Activated naive CD4-positive, alpha-beta T cell treated with anti-CD3 and anti-CD28 coated beads, Interleukin-2, amount 50 U/mL, for 24 hours (primary cell): ENCODE measurements around the gene IL1RAPL1.

ENCODE experiments used
- H3K27ac Mint-ChIP-seq: one replicate; pipeline ENCODE4 v1.8.0; 2021; ENCODE audit warnings: mild to moderate bottlenecking, mixed read lengths
- H3K27me3 Mint-ChIP-seq: one replicate; pipeline ENCODE4 v1.8.0; 2021; ENCODE audit warnings: mixed read lengths
- H3K36me3 Mint-ChIP-seq: one replicate; pipeline ENCODE4 v1.8.0; 2021; ENCODE audit warnings: mixed read lengths
- H3K4me1 Mint-ChIP-seq: one replicate; pipeline ENCODE4 v1.8.0; 2021; ENCODE audit warnings: mixed read lengths
- H3K4me3 Mint-ChIP-seq: one replicate; pipeline ENCODE4 v1.8.0; 2021; ENCODE audit warnings: mild to moderate bottlenecking, mixed read lengths
- H3K9me3 Mint-ChIP-seq: one replicate; pipeline ENCODE4 v1.8.0; 2021; ENCODE audit warnings: mixed read lengths

IL1RAPL1 gene

GRCh38 chrX:29461039-29461438 is 873.8 kb downstream of the IL1RAPL1 start:
- Mint-ChIP-seq H3K27ac (no peak overlapping the region), H3K27me3 (no peaks in the 10 kb centered on the region), H3K9me3 (no peaks in the 10 kb centered on the region), H3K4me1 (no peaks in the 10 kb centered on the region), H3K4me3 (no peak overlapping the region), H3K36me3 (no peaks in the 10 kb centered on the region)

DNA sequence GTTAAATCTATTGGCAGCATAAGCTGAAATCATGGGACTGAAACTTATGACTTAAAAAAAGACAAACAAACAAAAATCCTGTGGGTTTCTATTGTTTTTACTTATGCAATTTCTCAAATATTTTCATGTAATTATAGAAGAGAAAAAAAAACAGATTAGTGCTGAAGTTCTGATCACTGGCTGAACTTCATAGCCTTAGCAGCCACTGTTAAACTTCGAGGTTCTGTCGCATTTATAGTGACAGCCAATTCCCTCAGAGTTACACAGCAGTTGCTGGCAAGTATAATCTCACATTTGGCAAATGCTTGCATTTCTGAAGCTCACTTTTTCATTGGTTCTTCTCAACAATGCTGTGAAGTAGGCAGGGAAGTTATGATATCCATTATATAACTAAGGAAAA is 879.2 kb downstream of the IL1RAPL1 start:
- Mint-ChIP-seq H3K4me1 (no peaks in the 10 kb centered on the region), H3K27ac (no peak overlapping the region), H3K27me3 (no peaks in the 10 kb centered on the region), H3K36me3 (no peaks in the 10 kb centered on the region), H3K9me3 (no peaks in the 10 kb centered on the region), H3K4me3 (no peak overlapping the region)

- Mint-ChIP-seq H3K4me3 (no peak overlapping the region), H3K27me3 (no peaks in the 10 kb centered on the region), H3K27ac (no peak overlapping the region), H3K4me1 (no peaks in the 10 kb centered on the region), H3K36me3 (no peaks in the 10 kb centered on the region), H3K9me3 (no peaks in the 10 kb centered on the region)
Observed at GRCh38 chrX:29468911-29469494, 881.8 kb downstream of the IL1RAPL1 start.

DNA sequence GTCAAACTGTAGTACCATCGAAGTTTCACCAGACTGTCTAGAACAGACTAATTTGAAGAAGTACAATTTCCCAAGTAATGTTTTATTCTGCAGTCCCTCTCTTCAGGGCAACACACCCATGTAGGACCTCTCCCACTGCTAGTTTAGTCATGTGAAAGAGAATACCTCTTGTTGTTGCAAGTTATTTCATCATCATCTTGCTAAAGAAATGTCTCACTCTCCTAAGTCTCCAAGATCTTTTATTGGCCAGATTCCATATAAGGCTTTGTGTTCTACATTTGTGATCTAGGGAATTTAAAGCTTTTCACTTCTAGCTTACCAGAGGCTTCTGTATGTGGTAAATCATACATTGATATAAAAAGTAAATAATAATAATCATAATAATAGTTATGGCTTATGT is 882.8 kb downstream of the IL1RAPL1 start:
- Mint-ChIP-seq H3K4me3 (no peak overlapping the region), H3K9me3 (no peaks in the 10 kb centered on the region), H3K4me1 (no peaks in the 10 kb centered on the region), H3K27ac (no peak overlapping the region), H3K27me3 (no peaks in the 10 kb centered on the region), H3K36me3 (no peaks in the 10 kb centered on the region)

DNA sequence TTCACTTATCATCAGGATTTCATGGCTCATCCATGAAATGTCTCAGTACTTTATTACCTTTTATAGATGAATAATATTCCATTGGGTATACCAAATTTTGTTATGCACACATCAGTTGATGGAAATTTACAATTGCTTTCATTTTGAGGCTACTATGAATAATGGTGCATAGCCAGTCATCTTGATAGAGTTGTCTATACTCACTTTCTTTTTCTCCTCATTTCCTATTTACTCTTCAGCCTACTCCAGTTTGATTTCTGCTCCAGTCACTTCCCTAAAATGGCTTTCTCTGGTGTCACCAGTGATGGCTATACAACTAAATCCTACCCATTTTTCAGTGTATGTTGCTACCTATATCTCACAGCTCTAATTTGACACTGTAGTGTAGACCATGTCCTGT is 884.6 kb downstream of the IL1RAPL1 start:
- H3K4me1 Mint-ChIP-seq: no peaks in the 10 kb centered on the region
- H3K27me3 Mint-ChIP-seq: no peaks in the 10 kb centered on the region
- H3K27ac Mint-ChIP-seq: no peak overlapping the region
- no peaks in the 10 kb centered on the region for H3K36me3 Mint-ChIP-seq
- no peaks in the 10 kb centered on the region for H3K9me3 Mint-ChIP-seq
- no peak overlapping the region for H3K4me3 Mint-ChIP-seq

GRCh38 chrX:29477878-29478277 is 890.6 kb downstream of the IL1RAPL1 start:
- H3K27ac Mint-ChIP-seq: no peak overlapping the region
- H3K36me3 Mint-ChIP-seq: no peaks in the 10 kb centered on the region
- no peaks in the 10 kb centered on the region for H3K9me3 Mint-ChIP-seq
- no peaks in the 10 kb centered on the region for H3K4me1 Mint-ChIP-seq
- H3K4me3 Mint-ChIP-seq: no peak overlapping the region
- H3K27me3 Mint-ChIP-seq: no peaks in the 10 kb centered on the region

GRCh38 chrX:29478336-29479069 is 891.3 kb downstream of the IL1RAPL1 start:
- H3K9me3 Mint-ChIP-seq: no peaks in the 10 kb centered on the region
- H3K27ac Mint-ChIP-seq: no peak overlapping the region
- H3K36me3 Mint-ChIP-seq: no peaks in the 10 kb centered on the region
- no peak overlapping the region for H3K4me3 Mint-ChIP-seq
- H3K4me1 Mint-ChIP-seq: no peaks in the 10 kb centered on the region
- no peaks in the 10 kb centered on the region for H3K27me3 Mint-ChIP-seq

GRCh38 chrX:29487214-29487613 is 900.0 kb downstream of the IL1RAPL1 start:
- no peak overlapping the region for H3K4me3 Mint-ChIP-seq
- H3K4me1 Mint-ChIP-seq: no peaks in the 10 kb centered on the region
- H3K27ac Mint-ChIP-seq: no peak overlapping the region
- H3K36me3 Mint-ChIP-seq: no peaks in the 10 kb centered on the region
- no peaks in the 10 kb centered on the region for H3K9me3 Mint-ChIP-seq
- no peaks in the 10 kb centered on the region for H3K27me3 Mint-ChIP-seq

DNA sequence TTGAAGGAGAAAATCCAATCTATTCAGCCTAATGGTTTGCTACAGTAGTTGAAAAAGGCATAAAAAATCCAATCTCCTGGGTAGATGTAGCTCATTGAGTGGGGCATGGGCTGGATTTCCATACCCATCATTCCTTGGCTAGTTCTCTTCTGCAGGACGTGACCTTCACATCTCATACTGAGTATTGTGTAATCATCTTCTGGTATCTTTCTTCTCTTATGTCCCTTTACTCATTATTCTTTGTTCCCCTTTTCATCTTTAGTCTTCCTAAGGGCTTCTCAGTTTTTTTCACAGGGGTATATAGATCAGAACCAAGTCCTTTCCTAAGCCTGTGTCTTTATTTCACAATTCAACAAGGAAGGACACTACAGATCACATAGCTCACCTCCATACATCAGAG is 900.5 kb downstream of the IL1RAPL1 start:
- H3K27me3 Mint-ChIP-seq: no peaks in the 10 kb centered on the region
- H3K9me3 Mint-ChIP-seq: no peaks in the 10 kb centered on the region
- no peaks in the 10 kb centered on the region for H3K4me1 Mint-ChIP-seq
- H3K4me3 Mint-ChIP-seq: no peak overlapping the region
- no peaks in the 10 kb centered on the region for H3K36me3 Mint-ChIP-seq
- H3K27ac Mint-ChIP-seq: no peak overlapping the region

DNA sequence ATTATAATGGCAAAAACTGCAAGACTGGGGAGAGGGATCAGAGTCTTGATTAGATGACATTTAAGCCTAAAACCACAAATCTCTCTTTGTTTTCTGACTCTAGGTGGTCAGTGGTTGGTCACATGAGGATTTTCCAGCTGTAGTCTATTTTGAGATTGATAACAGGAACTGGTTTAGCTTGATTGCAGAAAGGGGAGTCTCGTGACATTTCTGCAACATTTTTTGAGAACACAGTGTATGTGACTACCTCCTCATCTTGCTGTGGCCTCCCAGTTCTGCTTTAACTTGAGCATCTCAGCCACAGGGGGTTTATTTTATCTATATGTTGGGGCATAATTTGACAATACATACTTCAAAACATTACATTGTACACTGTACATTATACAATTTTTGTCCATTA is 901.7 kb downstream of the IL1RAPL1 start:
- Mint-ChIP-seq H3K27me3 (no peaks in the 10 kb centered on the region), H3K4me3 (no peak overlapping the region), H3K9me3 (no peaks in the 10 kb centered on the region), H3K36me3 (no peaks in the 10 kb centered on the region), H3K4me1 (no peaks in the 10 kb centered on the region), H3K27ac (no peak overlapping the region)

DNA sequence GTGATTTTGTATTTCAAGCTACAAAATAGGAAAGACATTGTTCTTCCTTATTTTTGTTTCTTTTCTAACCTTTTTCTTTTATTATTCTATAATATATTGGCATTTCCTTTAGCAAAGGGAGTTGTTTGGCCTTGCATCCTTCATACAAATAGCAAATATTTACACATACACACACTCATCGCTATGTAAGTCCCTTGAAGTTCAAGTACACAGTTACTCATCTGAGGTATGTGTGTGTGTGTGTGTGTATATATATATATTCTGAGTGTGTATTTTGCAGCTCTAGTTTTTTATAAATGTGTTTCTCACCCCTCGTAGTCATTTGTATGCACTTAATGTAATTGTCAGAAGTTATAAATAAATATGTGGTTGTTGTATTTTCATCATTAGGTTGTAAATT is 903.4 kb downstream of the IL1RAPL1 start:
- no peak overlapping the region for H3K4me3 Mint-ChIP-seq
- H3K27me3 Mint-ChIP-seq: no peaks in the 10 kb centered on the region
- H3K36me3 Mint-ChIP-seq: no peaks in the 10 kb centered on the region
- no peak overlapping the region for H3K27ac Mint-ChIP-seq
- no peaks in the 10 kb centered on the region for H3K9me3 Mint-ChIP-seq
- H3K4me1 Mint-ChIP-seq: no peaks in the 10 kb centered on the region

GRCh38 chrX:29491659-29492058 is 904.4 kb downstream of the IL1RAPL1 start:
- Mint-ChIP-seq H3K36me3 (no peaks in the 10 kb centered on the region), H3K4me1 (no peaks in the 10 kb centered on the region), H3K27me3 (no peaks in the 10 kb centered on the region), H3K4me3 (no peak overlapping the region), H3K27ac (no peak overlapping the region), H3K9me3 (no peaks in the 10 kb centered on the region)

- Mint-ChIP-seq H3K27me3 (no peaks in the 10 kb centered on the region), H3K4me3 (no peak overlapping the region), H3K4me1 (no peaks in the 10 kb centered on the region), H3K36me3 (no peaks in the 10 kb centered on the region), H3K27ac (no peak overlapping the region), H3K9me3 (no peaks in the 10 kb centered on the region)
Observed at GRCh38 chrX:29496636-29497180, 909.5 kb downstream of the IL1RAPL1 start.

DNA sequence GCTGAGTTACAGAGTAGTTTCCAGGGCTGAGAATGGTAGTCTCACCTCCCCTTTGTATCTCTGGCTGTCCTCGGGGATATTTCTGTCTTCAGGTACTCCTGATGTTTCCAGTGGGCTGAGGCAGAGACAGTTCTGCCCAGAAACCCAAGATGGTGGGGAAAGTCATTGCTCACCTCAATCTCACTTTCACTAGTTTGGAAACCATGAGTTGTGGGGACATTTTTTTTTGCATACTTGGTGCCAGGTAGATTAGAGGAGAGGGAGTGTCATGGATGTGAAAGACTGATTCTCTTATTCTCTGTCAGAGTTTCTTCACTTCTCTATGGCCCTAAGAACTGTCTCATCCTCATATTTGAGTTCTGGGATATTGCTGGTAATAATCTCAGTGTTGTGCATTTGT is 919.5 kb downstream of the IL1RAPL1 start:
- peaks cover 2% of the 10 kb centered on the region for H3K36me3 Mint-ChIP-seq
- no peaks in the 10 kb centered on the region for H3K27me3 Mint-ChIP-seq
- H3K4me3 Mint-ChIP-seq: no peak overlapping the region
- H3K4me1 Mint-ChIP-seq: no peaks in the 10 kb centered on the region
- H3K9me3 Mint-ChIP-seq: no peaks in the 10 kb centered on the region
- H3K27ac Mint-ChIP-seq: no peak overlapping the region

DNA sequence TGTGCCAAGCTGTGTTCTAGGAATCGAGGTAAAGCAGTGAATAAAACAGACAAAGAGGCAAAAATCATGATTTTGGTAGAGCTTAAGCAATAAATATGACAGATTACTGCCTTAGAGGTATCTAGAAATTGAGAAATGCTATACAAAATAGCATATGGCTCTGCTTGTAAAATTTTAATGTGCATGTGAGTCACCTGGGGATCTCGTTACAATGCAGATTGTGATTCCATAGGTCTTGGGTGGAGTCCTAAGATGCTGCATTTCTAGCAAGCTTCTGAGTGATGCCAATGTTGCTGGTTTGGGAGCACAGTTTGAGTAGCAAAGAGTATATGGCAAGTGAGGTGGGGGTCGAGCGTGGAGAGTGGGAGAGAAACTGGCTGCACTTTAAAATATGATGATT is 930.9 kb downstream of the IL1RAPL1 start:
- Mint-ChIP-seq H3K36me3 (no peaks in the 10 kb centered on the region), H3K27ac (no peak overlapping the region), H3K4me1 (no peaks in the 10 kb centered on the region), H3K4me3 (no peak overlapping the region), H3K9me3 (no peaks in the 10 kb centered on the region), H3K27me3 (no peaks in the 10 kb centered on the region)

GRCh38 chrX:29528281-29528680 is 941.0 kb downstream of the IL1RAPL1 start:
- Mint-ChIP-seq H3K4me3 (no peak overlapping the region), H3K36me3 (no peaks in the 10 kb centered on the region), H3K9me3 (no peaks in the 10 kb centered on the region), H3K4me1 (no peaks in the 10 kb centered on the region), H3K27ac (no peak overlapping the region), H3K27me3 (no peaks in the 10 kb centered on the region)

DNA sequence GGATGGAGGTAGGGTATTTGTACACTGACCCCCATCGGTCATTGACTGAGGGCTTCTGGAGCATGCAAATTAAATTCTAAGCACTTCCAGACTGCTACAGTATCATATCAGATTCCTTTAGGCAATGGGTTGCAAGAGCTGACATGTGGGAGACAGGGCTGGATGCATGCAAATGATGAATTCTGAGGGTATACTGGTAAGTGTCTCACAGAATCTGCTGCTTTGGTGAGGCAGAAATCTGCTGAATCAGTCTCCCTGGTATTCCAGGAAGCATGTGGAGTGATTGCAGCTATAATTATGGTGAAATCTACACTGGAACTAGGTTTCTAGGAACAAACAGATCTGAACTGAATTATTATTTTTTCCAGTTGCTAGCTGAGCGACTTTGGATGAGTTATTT is 943.3 kb downstream of the IL1RAPL1 start:
- Mint-ChIP-seq H3K27me3 (no peaks in the 10 kb centered on the region), H3K36me3 (no peaks in the 10 kb centered on the region), H3K9me3 (no peaks in the 10 kb centered on the region), H3K4me1 (no peaks in the 10 kb centered on the region), H3K4me3 (no peak overlapping the region), H3K27ac (no peak overlapping the region)
